ENCODE measurements around the gene SLC49A3.
"Not testable (repeated sequence)": the region's sequence is repeated elsewhere in the genome, so short reads cannot be mapped to it uniquely, and the experiment has no call there.

Gene SLC49A3

GRCh38 chr4:700587-701264 lies 11.8 kb upstream of the SLC49A3 start:
- DNase-seq = no peak

GRCh38 chr4:699816-700580 lies 11.0 kb upstream of the SLC49A3 start:
- no peak for DNase-seq

- not testable (repeated sequence) for DNase-seq
Measured at GRCh38 chr4:694341-694940, 5.5 kb upstream of the SLC49A3 start.

DNA sequence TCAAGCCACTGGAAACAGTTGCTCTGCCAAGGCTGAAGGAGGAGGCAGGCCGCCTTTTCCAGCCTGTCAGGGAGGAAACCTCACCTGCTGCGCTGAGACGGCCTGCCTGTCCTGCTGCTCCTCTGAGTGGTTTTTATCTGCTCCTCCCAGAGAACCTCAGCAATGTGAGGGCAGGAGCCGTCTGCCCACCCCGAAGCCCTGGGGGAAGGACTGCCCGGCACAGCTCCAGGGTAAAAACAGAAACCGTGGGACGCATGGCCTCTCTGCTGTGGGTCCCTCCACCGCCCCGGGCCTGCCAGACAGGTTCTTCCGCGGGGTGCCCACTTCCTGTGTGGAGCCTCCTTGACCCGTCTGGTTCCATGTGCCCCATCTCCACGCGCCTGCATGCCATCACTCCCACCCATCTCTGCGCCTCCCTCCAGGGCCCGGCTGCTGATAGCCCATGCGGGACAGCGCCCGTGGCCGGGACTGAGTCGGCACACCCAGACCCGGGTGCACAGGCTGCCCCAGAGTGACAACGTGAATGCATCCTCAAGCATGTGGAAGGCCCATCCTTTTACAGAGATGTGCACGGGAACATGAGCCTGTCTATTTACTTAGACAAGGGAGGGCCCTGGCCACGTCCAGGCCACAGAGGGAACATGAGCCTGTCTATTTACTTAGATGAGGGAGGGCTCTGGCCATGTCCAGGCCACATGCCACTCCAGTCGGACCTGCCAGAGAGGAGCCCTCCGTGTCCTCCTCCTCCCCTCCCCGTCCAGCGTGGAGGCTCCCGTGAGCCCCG lies 4.0 kb upstream of the SLC49A3 start:
- DNase-seq = peak in 1 of 3 experiments; percentile 21

- DNase-seq = no peak
Measured at GRCh38 chr4:689723-690122, 772 bp upstream of the SLC49A3 start.

DNA sequence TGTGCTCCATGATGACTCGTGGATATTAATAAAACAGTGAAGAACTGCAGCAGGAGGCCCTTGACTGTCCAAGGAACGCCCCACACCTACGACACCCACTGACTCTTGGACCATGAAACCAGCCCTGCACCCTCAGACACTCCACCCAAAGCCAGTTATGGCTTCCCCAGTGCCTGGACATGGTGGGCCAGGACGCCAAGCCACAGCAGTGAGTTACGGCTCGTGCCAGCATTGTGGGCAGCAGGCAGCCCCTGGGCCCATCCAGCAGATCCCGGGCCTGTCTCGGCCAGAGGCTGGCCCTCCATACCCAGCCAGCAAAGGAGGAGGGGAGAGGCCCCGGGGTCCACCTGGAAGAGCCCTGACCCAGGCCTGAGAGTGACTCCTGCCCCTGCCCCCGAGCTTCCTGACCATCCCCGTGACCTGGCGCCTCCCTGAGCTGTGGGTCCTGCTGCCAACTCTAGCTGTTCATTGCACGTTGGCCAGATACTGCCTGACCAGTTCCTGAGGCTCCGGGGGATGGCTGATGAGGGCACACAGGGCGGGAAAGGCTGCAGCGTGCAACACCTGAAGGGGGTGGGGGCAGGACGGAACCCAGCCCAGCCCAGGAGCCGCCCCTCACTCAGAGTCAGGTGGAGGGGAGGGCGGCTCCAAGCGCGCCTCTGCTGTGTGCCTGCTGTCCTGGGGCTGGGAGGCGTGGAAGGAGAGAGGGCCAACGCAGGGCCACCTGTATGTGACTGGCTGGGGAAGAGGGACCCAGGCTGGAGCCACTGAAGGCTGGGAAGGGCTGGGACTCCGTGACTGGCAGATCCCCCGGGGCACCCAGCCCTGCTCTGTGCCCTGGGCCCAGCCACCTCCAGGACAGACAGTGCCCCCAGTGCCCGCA lies 739 bp downstream of the SLC49A3 start:
- DNase-seq = no peak

DNA sequence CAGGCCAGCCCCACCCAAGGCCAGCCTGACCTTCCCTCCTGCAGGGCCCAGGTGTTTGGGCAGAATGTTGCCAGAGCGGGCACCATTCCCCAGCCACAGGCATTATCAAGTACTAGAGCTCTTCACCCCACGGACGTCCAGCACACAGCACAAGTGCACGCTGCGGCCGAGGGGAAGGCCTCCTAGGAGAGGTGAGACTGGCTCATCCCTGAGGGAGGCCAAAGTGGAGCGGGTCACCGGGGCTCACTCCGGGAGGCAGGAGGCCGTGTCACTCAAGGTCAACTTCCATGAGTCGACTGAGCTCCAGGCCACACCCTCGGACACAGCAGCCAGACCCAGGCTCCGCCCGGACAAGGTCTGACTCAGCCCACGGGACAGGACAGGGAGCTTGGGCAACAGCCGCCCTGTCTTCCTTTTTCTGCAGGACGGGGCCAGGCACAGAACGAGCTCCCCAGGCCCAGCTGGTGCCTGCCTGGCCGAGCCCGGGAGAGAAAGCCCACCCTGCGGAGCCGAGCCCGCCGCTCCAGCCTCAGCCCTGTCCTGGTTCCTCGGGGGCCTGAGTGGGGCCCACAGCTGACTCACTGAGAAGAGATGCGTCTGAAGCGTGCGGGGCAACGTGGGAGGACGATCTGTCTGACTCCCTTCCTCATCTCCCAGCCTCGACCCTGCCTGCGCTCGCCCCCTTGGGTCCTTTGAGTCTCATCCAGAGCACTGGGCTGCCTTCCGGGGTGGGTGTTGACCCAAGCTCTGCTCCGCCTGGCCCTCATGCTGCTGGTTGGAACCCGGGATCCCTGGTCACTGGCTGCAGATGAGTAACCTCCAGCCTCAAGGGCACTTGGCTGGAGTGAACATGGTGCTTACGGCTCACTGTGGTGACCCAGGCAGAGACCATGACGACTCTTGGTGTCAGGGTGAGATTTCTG lies 1.6 kb downstream of the SLC49A3 start:
- DNase-seq = no peak

DNA sequence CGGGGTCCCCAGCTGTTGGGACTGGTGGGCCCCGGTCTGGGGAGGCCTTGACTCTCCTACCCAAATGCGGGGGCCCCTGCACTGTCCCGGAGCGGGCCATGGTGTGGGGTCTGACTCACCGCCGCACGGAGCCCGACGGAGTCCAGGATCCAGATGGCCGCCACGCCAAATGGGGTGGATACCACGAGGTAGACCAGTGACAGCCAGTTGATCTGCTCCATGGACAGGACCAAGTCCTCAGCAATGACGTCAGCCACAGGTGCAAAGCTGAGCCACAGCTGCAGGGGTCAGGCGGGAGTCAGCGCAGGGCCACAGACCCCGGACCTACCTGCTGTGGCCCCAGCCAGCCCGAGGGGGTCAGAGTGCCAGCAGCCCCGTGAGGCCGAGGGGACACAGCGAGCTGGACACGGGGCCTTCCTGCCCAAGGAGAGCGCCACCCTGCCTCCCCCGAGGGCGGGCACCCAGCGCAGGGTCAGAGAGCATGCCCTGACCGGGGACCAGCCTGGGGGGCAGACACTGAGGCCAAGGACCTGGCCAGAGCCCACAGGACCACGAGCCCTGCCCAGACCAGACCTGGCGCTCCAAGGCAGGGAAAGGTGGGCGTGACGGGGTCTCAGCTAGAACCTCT lies 2.4 kb downstream of the SLC49A3 start:
- no peak for DNase-seq

DNA sequence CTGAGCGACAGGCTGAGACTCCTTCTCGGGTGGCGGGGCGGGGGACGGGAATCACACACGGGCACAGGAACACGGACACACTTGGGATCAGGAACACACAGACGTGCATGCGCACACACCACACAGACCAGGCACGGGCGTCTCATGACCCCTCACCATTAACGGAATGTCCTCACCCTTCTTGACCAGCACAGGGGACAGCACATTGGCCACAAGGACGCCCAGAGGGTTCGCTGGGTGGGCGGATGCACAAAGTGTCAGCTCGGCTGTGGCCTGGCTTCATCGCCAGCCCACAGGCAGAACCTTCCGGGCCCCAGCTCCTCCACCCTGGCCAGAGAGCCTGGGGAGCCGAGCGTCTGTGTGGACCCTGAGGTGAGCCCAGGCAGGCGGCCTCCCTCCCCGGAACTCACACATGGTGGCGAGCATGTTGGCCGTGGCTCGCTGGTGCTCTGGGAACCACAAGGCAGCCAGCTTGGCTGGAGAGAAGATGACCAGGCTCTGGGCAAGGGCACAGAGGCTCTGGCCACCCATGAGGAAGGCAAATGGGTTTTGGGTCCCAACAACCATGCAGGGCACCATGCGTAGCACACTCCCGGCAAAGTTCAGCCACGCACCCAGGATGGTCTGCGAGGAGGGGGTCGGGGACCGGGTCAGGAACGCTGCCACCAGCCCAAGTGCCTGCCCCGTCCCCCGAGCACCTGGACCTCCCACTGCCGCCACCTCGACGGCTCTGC lies 3.1 kb downstream of the SLC49A3 start:
- DNase-seq = no peak

DNA sequence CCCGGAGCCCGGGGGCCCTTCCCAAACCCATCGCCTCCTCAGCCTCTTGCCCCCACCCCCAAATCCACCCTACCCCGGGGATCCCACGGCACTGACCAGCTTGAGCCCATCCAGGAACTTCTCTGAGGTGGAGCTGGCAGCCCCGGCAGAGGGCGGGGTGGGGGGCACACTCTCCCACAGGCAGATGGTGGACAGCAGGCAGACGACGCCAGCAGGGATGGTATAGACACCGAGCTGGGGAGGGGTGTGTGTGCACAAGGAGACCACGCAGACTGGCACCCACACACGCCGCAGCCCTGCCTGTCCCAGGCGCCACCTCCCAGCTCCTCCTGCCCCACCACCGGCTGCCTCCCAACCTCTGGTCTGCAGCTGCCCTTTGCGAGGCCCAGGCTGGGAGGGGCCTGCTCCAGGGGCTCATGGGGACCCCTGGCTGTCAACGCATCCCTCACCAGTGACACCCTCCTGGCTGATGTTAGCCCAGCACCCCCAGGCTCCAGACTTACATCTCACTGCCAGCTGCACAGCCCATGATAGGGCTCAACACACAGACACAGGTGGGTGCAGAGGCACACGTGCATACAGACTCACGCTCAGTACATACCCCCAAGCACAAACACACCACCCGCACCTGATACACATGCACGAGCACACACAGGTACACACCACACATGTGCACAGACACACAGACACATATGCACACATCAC lies 4.2 kb downstream of the SLC49A3 start:
- DNase-seq = no peak

DNA sequence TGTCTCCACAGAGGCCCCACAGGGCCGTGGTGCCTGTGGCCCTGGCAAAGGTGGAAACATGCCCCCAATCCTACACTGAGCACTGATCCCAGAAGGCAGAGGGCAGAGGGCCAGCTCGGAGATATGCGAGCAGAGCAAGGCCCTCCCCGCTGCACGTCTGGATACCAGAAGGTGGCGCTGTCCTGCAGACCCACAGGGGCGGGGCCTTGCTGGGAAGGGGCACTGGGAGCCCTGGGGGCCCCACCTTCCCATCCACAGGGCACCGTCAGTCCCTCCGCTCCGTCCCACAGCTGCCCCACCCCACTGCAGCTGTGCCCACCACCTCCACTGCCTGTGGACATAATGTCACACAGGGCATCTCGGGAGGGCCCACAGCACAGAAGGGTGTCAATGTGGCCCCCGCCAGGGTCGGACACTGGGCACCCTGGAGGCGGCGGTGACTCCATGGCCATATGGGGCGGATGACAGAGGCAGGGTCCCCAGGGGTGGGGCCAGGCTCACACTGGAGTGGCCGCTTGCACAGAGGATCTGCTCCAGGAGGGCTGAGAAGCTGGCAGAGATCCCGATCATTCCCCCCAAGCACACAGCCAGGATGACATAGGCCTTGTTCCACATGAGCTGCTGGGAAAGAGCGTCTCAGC lies 4.8 kb downstream of the SLC49A3 start:
- no peak for DNase-seq

DNA sequence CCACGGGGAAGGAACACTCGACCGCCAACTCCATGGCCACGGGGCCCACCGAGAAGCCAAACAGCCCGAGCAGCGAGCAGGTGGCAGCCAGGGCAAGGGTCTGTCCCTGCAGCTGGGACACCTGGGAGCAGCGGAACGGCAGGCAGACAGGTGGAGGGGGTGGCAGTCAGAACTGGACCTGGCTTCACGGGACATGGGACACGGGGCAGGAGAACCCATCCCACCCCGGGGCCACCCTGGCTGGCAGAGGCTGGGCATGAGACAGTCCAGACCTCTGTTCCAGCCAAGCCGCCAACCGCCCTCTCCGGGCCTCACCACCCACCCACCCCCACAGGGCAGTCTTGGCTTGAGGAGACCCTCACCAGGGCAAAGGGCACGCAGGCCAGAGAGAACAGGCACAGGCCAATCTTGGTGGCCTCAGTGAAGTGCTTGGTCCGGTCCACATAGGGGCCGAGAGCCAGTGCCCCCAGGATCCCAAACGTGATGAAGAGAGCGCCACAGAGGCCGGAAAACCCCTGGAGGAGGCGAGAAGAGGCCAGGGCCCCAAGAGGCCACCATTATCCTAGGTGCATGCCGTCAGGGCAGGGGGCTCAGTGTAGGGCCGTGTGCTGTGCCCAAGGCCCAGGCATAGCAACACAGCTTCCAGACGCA lies 5.6 kb downstream of the SLC49A3 start:
- DNase-seq = no peak

- DNase-seq = peak; percentile 51 to 79 (median 73)
Measured at GRCh38 chr4:682490-683172, 6.3 kb downstream of the SLC49A3 start.

GRCh38 chr4:681736-682451 lies 7.1 kb downstream of the SLC49A3 start:
- peak; percentile 83 to 91 (median 85) for DNase-seq

DNA sequence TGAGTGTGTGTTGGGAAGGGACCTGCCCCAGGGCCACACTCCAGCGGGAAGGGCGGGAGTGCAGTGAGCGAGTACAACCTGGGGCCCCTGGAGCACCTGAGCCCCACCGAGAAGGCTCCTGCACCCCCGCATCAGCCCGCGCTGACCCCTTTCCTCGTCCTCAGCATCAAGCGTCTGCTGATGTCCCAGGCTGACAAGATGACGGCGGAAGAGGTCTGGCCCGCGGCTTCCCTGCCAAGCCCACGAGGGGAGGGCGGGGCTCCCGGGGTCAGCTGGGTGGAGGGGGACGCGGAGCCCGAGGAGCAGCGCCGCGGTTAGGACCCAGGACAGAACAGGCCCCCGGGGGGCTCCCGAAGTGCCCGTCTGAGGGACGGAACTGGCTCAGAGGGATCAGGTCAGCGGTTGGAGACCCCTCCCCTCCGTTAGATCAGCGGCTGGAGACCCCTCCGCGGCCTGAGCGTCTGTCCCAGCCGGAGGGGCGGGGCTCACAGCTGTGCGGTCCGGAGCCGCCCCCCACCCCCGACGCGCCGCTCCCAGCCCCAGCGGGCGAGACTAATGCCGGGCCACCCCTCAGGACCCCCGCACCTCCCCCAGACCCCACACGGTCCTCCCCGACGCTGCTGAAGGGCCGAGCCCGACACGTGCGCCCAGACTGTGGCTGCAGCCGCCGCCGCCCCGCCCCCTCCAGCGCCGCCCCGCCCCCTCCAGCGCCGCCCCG lies 7.9 kb downstream of the SLC49A3 start:
- DNase-seq = peak in 2 of 3 experiments; percentile 58 to 62

GRCh38 chr4:680551-680927 lies 8.4 kb downstream of the SLC49A3 start:
- no peak for DNase-seq

All from NCI-H1417 (cell line).